ENCODE data around the gene ASB10.

ASB10 gene

GRCh38 chr7:151187409-151188251 is 580 bp upstream of the ASB10 start:
- DNase-seq: no peak

- no peak for DNase-seq
Measured at GRCh38 chr7:151185762-151186639, 1.0 kb downstream of the ASB10 start.

- DNase-seq: no peak
Measured at GRCh38 chr7:151181011-151181431, 6.0 kb downstream of the ASB10 start.

GRCh38 chr7:151179946-151180345 is 7.1 kb downstream of the ASB10 start:
- no peak for DNase-seq

GRCh38 chr7:151179287-151179860 is 7.7 kb downstream of the ASB10 start:
- DNase-seq: no peak

- no peak for DNase-seq
Measured at GRCh38 chr7:151178831-151179230, 8.2 kb downstream of the ASB10 start.

GRCh38 chr7:151178236-151178635 is 8.8 kb downstream of the ASB10 start:
- no peak for DNase-seq

- DNase-seq: no peak
Measured at GRCh38 chr7:151177310-151177709, 9.7 kb downstream of the ASB10 start.

GRCh38 chr7:151176401-151176800 is 10.6 kb downstream of the ASB10 start:
- no peak for DNase-seq

- no peak for DNase-seq
Measured at GRCh38 chr7:151175793-151176311, 11.2 kb downstream of the ASB10 start.

GRCh38 chr7:151175047-151175792 is 11.8 kb downstream of the ASB10 start:
- DNase-seq: no peak

- peak in 1 of 2 donors; percentile 14 for DNase-seq
Measured at GRCh38 chr7:151174246-151175046, 12.6 kb downstream of the ASB10 start.

- no peak for DNase-seq
Measured at GRCh38 chr7:151173386-151174245, 13.4 kb downstream of the ASB10 start.

GRCh38 chr7:151172273-151173141 is 14.5 kb downstream of the ASB10 start:
- DNase-seq: peak; percentile 73 to 78

GRCh38 chr7:151168787-151169162 is 18.3 kb downstream of the ASB10 start:
- DNase-seq: no peak

GRCh38 chr7:151168003-151168786 is 18.9 kb downstream of the ASB10 start:
- peak; percentile 41 to 44 for DNase-seq

- DNase-seq: no peak
Measured at GRCh38 chr7:151167197-151167961, 19.7 kb downstream of the ASB10 start, which contains the start of gene GBX1. GBX1 (minus strand) TSS chr7:151167694; CDS start chr7:151167548, 146 bp downstream.
